ENCODE results near the gene CASS4.

CASS4 gene

GRCh38 chr20:56426026-56426425 lies 14.0 kb downstream of the CASS4 start:
- no peak for DNase-seq

- peak; percentile 38 for DNase-seq
Measured at GRCh38 chr20:56426926-56427325, 14.9 kb downstream of the CASS4 start.

GRCh38 chr20:56427797-56428196 lies 15.7 kb downstream of the CASS4 start:
- DNase-seq, result no peak

- DNase-seq, result peak; percentile 47
Measured at GRCh38 chr20:56428410-56428809, 16.4 kb downstream of the CASS4 start.

- DNase-seq, result peak; percentile 54
Measured at GRCh38 chr20:56428881-56429280, 16.8 kb downstream of the CASS4 start.

- DNase-seq, result peak; percentile 66
Measured at GRCh38 chr20:56429502-56429901, 17.4 kb downstream of the CASS4 start.

- peak; percentile 53 for DNase-seq
Measured at GRCh38 chr20:56429941-56430340, 17.9 kb downstream of the CASS4 start.

- DNase-seq, result peak; percentile 49
Measured at GRCh38 chr20:56430461-56430860, 18.4 kb downstream of the CASS4 start.

GRCh38 chr20:56430957-56431356 lies 18.9 kb downstream of the CASS4 start:
- DNase-seq, result no peak

GRCh38 chr20:56431471-56431870 lies 19.4 kb downstream of the CASS4 start:
- DNase-seq, result no peak

- DNase-seq, result peak; percentile 38
Measured at GRCh38 chr20:56433221-56433879, 21.3 kb downstream of the CASS4 start.

- DNase-seq, result peak; percentile 46
Measured at GRCh38 chr20:56433880-56434255, 21.8 kb downstream of the CASS4 start.

- peak; percentile 50 for DNase-seq
Measured at GRCh38 chr20:56437196-56437960, 25.3 kb downstream of the CASS4 start.

- DNase-seq, result no peak
Measured at GRCh38 chr20:56438284-56438683, 26.2 kb downstream of the CASS4 start.

GRCh38 chr20:56439771-56440291 lies 27.8 kb downstream of the CASS4 start:
- DNase-seq, result peak; percentile 65

GRCh38 chr20:56440346-56441007 lies 28.4 kb downstream of the CASS4 start:
- DNase-seq, result peak; percentile 72

GRCh38 chr20:56442389-56443365 lies 30.6 kb downstream of the CASS4 start:
- DNase-seq, result peak; percentile 55

GRCh38 chr20:56443654-56444540 lies 31.8 kb downstream of the CASS4 start:
- DNase-seq, result peak; percentile 53

GRCh38 chr20:56445130-56445529 lies 33.1 kb downstream of the CASS4 start:
- peak; percentile 30 for DNase-seq

- peak; percentile 52 for DNase-seq
Measured at GRCh38 chr20:56445540-56445939, 33.5 kb downstream of the CASS4 start.

GRCh38 chr20:56447227-56447626 lies 35.2 kb downstream of the CASS4 start:
- peak; percentile 43 for DNase-seq

Data from activated CD8-positive, alpha-beta memory T cell treated with anti-CD3 and anti-CD28 coated beads for 24 hours (primary cell).